GM04504 (cell line): Measurements from ENCODE around the gene CANT1.

Source experiments
- DNase-seq: peaks from one replicate; pipeline ENCODE4 v3.0.0-alpha.2; 2012; ENCODE audit warnings: low read depth

Gene CANT1

DNA sequence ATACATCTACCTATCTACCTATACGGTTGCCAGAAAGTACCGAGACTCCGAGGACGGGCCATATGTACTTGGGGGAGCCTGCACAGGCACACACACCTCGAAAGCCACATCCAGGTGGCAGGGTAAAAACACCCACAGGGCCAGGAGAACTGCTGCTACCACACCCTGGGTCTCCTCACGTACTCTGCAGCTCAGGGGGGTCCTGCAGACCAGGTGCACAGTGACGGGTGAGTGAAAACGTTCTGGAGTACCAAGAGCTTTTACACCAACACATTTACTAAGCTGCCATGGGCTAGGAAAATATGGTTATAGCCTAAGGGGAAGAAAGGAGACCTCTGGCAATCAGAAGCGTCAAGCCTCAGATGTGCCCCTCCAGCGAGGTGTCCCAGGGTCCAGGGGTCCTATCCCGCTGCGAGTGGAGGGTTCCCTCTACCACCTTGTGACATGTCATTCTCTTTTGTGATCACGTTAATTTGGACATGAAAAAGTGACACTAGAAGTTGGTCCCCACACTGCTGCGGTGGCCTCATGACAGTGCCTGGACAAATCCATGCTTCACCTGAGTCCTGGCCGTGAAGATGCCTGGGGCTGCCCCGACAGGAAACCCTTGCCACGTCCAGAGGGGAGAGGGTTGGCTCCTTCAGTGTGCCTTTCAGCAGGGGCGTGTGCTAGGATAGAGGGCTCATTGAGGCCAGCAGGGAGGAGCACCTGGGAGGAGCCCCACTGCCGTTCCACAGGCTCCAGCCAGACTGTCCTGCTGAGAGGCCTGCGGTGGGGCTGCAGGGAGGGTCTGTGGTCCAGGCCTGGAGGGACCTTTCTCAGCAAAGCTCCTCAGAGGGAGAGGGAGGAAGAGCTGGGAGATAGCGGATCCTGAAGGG lies 1.8 kb downstream of the CANT1 start:
- DNase-seq: no peak

DNA sequence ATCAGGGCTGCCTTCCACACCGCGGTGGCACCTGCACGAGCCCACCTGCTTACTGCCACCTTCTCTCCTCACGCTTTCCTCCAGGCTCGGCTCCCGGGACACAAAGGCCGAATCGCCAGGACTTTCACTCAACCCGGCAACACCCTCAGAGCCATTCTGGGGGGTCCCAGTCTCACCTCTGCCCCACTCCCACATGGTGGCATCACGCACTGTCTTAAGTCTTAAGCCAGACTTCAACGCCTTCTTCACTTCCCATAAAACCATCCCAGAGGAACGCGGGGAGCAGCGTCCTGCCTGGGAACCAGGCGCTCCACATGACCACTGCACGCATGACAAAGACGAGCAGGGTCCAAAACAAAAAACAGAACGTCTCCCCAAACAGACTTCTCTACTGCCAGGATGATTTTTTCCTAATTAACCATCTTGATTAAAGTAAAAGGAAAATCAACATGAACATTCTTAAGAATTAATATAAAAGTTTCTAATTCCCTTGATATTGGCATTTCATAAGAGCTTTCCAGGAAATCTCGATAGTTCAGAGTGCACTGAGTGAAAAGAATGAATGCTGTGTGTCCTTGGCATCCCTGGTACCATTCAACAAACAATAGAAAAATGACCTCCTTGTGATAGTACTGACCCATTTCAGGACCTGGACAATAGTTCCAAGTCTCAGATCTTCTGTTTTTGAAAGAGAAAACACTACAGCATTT lies 2.6 kb downstream of the CANT1 start:
- no peak for DNase-seq

DNA sequence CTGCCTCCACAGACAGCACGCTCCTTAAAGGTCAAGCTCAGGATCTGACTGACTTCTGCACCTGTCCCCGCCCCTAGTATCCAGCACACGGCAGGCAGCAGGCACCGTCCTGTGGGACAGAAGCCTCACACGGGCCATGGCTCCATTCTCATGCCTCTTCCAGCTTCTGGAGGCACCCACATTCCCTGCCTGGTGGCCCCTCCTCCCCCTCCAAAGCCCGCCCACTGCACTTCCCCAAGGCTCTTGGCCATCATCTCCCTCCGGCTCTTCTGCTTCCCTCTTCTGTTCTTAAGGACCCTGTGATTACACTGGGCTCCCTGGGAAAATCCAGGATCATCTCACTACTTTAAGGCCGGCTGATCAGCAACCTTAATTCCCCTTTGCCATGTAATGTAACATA lies 3.5 kb downstream of the CANT1 start:
- no peak for DNase-seq

DNA sequence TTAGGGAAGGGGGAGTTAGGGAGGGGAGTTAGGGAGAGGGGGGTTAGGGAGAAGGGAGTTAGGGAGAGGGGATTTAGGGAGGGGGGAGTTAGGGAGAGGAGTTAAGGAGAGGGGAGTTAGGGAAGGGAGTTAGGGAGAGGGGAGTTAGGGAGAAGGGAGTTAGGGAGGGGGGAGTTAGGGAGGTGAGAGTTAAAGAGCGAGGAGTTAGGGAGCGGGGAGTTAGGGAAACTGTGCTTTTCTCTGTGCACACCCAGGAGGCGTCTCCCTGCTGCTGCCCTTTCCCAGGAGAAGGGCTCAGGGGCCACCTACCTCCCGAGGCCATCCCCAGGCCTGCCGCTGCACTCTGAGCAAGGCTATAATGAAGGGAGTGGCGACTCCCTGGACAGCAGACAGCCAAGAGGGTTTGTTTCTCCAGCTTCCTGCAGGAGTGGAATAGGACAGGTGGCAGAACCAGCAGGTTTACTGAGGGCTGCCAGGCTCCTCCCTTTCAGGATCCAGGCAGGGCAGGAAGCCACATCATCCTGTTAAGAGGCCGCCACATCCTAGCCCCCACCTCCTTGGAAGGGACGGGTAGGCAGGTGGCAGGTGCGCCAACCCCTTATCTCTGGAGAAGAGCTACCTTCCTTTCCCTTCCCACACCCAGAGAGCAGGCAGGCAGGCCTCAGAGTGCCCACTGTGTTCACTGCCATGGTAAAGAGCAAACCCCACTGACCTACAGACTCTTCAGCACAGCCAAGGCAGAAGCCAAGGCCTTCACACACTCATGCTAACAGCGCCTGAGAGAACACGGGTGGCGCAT lies 4.3 kb downstream of the CANT1 start:
- DNase-seq: no peak

DNA sequence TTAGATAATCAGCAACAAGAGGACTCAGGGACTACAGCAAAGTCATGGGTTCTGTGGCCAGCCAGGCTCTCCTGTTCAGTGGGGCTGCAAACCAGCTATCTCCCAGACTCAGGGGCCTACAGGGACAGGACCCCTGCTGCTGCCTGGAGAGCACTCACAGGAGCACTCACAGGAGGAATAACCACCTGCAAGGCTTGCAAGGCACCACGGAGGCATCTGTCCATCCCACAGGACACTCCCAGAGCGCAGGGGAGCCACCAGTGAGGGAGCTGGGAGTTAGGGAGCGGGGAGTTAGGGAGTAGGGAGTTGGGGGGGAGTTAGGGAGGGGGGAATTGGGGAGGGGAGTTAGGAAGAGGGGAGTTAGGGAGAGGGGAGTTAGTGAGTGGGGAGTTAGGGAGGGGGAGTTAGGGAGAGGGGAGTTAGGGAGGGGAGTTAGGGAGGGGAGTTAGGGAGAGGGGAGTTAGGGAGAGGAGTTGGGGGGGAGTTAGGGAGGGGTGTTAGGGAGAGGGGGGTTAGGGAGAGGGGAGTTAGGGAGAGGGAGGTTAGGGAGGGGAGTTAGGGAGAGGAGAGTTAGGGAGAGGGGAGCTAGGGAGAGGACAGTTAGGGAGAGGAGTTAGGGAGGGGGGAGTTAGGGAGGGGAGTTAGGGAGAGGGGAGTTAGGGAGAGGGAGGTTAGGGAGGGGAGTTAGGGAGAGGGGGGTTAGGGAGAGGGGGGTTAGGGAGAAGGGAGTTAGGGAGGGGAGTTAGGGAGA lies 5.7 kb downstream of the CANT1 start:
- DNase-seq: no peak

DNA sequence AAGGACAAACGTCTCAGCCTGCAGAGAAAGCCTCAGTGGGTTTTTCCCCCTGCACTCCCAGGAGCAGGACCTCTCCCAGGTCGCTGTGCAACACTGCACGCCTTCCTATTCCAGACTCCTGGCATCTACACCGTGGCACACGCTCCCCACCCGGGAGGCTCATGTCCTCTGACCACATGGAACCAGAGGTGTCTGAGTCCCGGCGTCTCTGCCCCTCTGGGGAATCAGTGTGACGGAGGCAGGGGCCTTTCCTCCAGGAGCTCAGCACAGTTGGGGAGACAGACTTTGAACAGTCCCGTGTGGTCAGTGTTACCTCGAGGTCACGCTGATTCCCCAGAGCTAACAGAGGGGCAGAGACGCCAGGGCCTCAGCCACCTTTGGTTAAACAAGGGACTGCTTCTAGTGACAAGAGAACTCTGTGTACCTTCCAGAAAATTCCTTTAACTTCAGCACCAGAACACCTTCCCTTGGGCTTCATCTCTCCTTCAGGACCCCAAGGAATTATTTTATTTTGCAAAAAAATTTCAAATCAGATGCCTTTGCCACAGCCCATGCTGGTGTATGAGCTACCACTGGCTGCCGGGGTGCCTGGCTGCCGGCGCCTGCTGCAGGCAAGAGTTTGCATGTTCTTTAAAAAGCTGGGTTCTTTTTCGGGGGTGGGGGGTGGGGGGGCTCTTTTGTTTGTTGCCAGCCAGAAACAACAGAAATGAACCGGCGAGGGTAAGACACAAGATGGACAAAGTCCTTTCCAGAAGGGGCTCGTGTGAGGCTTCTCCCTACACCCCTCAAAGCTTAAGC lies 6.6 kb downstream of the CANT1 start:
- DNase-seq: no peak

DNA sequence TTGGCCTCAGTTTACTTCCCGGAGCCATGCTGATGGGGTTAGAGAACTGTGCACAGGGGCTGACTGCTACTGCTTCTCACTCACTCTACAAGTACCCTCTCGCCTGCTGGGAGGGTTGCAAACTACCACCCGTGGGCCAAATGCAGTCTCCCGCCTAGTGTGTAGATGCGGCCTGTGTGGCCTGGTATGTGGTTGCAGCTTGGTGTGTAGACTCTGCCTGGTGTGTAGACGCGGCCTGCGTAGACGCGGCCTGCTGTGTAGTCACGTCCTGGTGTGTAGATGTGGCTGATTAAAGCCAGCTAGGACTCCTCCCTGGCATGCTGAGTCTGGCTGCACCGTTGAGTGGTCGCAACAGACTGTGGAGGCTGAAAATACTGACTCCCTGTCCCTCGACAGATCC lies 7.3 kb downstream of the CANT1 start:
- no peak for DNase-seq

DNA sequence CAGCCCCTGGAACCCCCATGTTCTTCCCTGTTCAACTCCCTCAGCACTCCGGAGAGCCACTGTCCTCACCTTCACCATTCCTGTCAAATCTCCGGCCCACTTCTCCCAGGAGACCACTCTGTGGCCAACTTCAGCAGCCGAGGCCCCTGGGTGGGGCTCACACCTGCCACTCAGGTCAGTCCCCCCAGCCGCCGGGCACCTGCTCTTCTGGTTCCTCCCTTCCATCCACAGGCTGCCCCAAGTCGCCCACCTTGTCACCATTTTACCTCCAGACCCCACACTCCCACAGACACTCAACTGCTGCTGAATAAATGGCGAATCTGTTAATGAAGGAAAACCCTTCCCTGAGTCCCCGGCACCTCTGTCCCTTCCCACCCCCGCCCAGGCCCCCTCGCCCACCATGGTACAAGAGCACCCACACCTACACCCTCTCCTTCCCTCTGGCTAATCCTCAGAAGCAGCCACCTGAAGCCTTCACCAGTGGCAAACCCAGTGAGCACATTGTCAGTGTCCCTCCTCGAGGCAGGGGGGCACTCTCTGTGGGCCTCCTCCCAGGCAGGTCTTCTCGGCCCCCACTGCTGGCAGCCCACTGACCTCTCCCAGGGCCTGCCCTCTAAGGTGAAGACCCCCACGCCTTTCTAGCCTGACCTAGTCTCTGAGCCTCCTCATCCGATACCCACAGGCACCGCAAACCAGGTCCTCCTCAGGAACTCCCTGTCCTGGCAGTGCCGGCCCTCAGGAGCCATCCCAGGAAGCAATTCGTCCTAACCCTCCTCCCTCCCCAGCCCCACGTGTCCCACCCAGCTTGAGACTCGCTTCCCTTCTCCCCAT lies 8.2 kb downstream of the CANT1 start:
- DNase-seq: no peak

DNA sequence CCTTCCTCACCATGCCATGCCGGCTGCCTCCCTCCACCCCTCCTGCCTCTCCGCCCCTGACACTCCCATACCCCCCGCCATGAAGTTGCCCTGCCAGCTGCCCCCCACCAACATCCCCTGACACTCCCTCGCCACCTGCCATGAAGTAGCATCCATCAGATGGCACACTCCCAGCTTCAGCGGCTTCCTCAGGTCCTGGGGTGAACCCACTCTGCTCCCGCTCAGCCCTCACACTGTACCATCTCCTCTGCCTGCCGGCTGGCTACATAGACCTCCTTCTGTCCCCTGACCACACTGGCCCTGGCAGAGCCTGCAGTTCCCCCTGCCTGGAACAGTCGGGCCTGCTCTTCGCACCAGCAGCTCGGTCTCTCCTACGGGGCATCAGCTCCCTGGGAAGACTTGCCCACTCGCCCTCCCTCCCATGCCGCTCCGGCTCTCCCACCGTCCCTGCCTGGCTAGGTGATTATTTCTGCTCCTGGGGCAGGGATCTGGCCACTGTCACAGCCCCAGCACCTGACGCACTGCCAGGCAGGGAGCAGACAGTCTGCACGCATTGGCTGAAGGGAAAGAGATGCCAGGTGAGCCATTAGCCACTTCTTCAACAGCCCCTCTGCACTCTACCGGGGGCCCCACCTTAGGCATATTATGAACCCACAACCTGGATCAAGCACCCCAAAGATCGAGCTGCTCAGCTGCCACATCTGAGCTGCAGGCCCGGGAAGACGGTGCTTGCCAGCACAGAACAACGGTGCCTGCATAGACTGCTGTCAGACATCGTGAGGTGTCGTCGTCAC lies 9.0 kb downstream of the CANT1 start:
- DNase-seq: no peak

DNA sequence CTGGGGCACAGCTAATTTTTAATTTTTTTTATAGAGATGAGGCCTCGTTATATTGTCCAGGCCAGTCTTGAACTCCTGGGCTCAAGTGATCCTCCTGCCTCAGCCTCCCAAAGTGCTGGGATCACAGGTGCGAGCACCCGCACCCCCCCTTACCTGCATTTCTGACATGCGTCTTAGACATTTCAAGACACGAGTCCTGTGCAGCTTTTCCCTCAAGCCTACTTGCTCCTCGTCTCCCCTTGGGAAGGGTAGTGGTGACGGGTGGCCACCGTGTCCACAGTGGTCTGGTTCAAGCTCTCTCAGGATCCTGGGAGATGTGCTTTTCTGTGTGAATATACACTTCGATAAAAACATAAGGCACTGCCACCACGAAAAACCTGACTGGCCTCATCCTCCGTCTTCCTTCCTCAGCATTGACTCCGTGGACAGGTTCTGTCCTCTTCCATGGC lies 9.6 kb downstream of the CANT1 start:
- no peak for DNase-seq

DNA sequence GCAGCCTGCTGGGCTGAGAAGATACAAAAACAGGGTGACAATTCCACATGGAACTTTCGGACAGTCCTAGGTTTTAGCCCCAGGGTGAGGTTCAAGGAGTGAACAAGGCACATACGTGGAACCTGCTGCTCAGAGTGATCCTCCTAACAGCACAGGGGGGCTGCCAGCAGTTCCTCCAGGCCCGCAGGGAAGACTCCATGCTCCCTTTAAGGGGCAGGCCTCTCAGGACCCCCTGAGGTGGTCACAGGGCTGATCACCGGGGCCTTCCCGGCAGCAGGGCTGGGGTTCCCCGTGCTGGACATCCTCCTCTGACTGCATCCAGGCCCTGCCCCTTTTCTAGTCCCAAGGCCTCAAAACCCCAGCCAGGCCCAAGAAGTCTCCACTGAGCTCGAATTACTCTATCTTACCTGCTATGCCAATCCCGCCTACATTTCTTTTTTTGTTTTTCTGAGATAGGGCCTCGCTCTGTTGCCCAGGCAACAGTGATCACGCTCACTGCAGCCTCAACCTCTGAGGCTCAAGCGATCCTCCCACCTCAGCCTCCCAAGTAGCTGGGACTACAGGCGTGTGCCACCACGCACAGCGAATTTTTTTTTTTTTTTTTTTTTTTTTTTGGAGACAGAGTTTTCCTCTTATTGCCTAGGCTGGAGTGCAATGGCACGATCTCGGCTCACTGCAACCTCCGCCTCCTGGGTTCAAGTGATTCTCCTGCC lies 10.4 kb downstream of the CANT1 start:
- no peak for DNase-seq

DNA sequence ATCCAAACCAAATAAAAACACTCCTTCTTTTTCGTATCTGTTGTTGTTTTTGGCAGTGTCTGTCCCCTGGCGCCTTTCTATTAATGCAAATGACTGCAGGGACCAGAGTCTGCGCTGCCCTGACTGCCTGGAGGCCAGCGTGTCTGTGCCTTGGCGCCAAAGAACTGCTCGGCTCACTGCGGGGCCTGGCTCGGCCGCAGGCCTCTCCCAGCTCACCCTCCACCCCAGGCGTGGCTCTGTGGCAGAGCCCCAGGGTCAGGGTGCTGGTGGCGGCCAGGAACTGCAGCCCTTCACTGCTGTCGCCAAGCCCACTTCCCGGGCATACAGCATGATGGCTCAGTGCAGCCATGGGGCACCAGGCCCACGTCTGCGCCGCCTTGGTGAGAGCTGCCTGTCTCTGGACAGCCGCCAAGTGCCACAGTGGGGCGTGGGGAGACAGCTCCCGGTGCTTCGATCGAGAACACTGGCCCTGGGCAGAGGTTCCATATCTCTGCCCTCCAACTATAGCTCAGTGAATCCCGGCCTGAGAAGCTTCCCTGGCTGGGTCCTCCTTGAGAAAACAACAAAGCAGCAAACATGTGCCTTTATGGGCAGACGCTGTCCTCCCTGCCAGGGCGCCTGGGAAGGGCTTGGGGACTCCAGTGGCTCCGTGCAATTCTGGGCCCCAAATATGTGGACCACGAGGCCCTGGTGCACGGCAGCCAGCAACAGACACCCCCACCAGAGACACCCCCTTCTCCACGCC lies 11.1 kb downstream of the CANT1 start:
- DNase-seq: no peak

DNA sequence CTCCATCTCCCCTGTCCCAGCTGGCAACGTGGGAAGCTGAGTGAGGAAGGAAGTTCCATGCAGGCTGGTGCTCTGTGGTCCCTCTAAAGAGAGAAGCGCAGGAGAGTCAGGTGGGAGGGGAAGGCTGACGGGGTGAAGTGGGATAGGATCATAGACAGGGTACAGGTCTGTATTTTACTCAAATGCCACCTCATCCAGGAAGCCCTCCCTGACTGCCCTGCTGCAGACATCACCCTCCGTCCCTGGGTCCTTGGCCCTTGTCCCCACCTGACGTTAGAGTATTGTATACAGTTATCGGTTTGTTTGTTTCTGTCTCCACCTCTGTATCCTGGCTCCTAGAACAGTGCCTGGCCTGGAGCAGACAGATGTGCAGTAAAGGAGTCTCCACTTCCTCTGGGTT lies 11.7 kb downstream of the CANT1 start:
- DNase-seq: no peak

DNA sequence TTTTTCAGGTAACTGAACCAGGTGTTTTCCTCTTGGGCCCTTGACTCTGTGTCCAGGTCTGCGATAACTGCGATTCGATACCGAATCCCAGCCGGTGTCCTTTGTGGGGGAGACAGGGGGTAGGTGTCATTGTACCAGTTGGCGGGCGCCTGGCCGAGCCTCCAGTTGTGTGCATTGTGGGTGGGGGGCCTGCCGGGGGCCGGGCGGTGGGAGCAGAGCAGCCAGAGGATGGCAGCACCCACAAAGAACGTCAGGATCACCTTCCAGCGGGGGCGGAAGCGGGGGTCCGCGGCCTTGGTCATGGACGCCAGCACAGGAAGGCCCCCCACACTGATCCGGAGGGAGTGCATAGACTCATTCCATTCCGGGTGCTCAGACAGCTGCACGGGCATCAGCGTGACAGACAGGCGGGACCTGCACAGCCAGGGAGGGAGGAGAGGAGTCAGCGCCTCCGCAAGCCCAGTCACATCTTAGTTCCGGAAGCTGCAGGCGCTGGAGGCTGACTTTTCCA lies 12.3 kb downstream of the CANT1 start:
- DNase-seq: no peak

DNA sequence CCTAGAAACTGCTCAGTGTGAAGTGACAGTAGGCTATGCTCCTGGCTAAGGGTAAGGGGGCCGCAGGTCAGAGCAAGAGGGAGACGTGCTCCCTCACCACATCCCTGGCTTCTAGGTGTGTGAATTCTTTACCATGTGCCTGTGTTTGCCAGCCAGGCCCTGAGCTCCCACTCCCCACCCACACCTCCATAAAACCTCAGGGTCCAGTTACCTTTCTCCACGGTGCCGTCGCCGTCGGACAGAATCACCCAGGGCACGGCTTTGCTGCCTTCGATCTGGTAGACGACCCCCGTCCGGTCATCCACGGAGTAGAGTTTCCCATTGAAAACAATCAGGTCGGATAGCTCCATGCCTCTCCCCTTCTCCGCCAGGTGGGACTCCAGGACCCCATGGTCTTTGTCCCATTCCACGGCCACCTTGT lies 12.8 kb downstream of the CANT1 start:
- DNase-seq: no peak

DNA sequence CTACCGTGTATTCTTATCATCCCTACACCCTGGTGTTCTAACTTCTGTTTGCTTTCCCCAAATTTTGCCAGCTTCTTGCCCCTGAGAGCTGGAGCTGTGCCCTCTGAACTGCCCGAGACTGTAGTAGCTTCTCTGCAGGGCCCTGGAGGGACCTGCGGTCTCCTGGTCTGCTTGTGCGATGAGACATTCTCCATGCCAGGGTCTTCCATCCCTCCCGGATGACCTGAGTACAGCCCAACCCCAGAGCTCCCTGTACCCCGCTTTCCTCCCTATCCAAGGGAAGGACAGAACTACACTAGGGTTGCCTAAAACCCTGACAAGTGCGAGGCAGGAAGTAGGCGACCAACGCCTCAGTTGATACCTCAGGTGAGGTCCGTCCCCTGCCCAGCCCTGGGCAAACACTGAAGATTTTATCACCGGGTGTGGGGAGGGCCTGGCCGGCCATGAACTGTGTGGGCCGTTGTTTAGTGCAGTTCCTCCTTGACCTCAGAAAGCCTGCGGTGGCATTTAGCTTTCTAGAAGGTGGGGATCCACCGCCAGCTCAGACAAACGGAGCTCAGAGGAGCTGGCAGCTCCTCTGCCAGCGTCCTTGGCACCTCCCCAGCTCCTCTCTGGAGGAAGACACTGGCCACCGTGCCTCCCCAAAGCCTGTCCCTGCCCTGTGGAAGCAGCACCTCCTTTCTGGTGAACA lies 13.7 kb downstream of the CANT1 start:
- no peak for DNase-seq
